Measurements from ENCODE around the gene CORT.
"Not testable (repeated sequence)": the region's sequence is repeated elsewhere in the genome, so short reads cannot be mapped to it uniquely, and the experiment has no call there.

The CORT gene

DNA sequence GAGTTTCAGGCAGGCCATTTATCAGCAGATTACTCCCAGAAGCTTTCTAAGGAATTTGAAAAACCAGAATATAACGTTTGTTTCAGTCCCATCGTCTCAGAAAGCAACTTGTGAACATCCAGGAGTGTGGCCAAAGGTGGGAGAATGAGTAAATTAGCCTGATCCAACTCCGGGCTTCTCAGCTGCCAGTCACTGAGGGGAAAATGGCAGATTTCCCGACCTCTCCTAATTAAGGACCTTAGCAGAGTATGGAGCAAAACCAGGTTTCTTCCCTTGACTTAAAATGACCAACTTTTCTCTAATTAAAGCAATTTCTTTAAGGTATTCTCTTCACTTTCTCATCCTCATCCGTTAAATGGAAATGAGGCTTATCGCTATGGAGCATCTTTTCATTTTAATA, 1.0 kb downstream of the CORT start:
- H3K4me3 ChIP-seq (ENCODE audit: low read depth, low read length): no peak overlapping the region
- TF ChIP-seq CTCF (IDR thresholded peaks at IDR 0.05; ENCODE audit: insufficient read depth, low read depth, low read length, missing control alignments): no peak

GRCh38 chr1:10451287-10451686, 1.5 kb downstream of the CORT start:
- H3K4me3 ChIP-seq (ENCODE audit: low read depth, low read length): no peak overlapping the region
- DNase-seq (ENCODE audit: low read depth): no peak
- no peak for TF ChIP-seq CTCF (IDR thresholded peaks at IDR 0.05; ENCODE audit: insufficient read depth, low read depth, low read length, missing control alignments)

More for the DNA sequence above, 1.0 kb downstream of the CORT start:
- no peak for DNase-seq (ENCODE audit: low read depth)

DNA sequence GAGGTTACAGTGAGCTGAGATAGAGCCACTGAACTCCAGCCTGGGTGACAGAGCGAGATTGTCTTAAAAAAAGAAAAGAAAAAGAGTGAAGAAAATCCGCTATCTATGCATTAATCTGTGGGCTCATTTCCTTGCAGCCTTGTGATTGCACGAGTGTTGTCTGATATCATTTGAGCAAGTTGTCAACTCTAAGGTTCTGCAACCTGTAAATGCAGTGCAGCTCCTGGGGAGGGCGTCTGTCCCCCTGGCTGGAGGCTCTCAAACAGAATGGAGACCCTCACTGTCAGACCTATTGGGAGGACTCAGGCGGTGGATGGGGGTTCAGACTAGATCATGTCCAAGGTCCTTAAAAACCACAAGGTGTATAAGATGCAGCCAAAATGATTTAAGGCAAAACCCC, 6.2 kb downstream of the CORT start:
- no peak for DNase-seq (ENCODE audit: low read depth)
- no peak overlapping the region for H3K4me3 ChIP-seq (ENCODE audit: low read depth, low read length)
- TF ChIP-seq CTCF (IDR thresholded peaks at IDR 0.05; ENCODE audit: insufficient read depth, low read depth, low read length, missing control alignments): no peak

- H3K4me3 ChIP-seq (ENCODE audit: low read depth, low read length): no peak overlapping the region
- DNase-seq (ENCODE audit: low read depth): no peak
- TF ChIP-seq CTCF (IDR thresholded peaks at IDR 0.05; ENCODE audit: insufficient read depth, low read depth, low read length, missing control alignments): no peak
Measured at GRCh38 chr1:10456661-10457060, 6.8 kb downstream of the CORT start.

- not testable (repeated sequence) for DNase-seq (ENCODE audit: low read depth); H3K4me3 ChIP-seq (ENCODE audit: low read depth, low read length)
Measured at GRCh38 chr1:10457462-10457861, 7.6 kb downstream of the CORT start.

DNA sequence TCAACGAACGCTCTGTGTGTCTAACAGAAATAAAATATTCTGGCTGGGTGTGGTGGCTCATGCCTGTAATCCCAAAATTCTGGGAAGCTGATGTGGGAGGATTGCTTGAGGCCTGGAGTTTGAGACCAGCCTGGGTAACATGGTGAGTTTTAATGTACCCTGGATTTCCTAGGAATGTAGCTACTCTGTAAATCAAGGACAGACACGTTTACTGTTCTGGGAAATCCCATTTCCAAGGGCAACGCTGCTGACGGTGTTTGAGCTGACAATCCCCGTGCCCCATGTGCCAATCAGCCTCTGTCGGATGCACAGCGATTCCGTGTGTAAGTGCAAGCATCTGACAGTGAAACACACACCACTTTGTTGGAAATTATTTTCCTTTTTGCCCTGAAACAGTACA, 8.0 kb downstream of the CORT start:
- no peak for DNase-seq (ENCODE audit: low read depth)
- no peak overlapping the region for H3K4me3 ChIP-seq (ENCODE audit: low read depth, low read length)
- no peak for TF ChIP-seq CTCF (IDR thresholded peaks at IDR 0.05; ENCODE audit: insufficient read depth, low read depth, low read length, missing control alignments)

DNA sequence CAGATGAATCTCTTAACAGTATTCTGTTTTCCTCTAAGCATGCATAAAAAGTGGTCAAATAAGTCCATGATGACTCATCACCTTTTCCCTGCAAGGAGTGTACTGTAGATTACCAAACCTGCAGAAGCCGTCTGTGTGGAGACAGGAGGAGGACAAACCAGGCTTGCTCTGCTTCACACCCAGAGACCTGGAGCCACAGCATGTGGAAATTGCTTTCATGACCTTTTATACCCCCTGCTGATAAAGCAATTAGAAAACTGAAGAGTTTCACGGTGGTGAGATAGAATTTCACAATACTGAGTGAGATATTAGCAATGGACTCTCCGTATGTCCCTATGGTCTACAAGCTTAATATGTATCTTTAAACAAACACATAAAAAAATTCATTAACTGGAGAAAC, 9.4 kb downstream of the CORT start:
- TF ChIP-seq CTCF (IDR thresholded peaks at IDR 0.05; ENCODE audit: insufficient read depth, low read depth, low read length, missing control alignments): no peak
- DNase-seq (ENCODE audit: low read depth): no peak
- H3K4me3 ChIP-seq (ENCODE audit: low read depth, low read length): no peak overlapping the region

DNA sequence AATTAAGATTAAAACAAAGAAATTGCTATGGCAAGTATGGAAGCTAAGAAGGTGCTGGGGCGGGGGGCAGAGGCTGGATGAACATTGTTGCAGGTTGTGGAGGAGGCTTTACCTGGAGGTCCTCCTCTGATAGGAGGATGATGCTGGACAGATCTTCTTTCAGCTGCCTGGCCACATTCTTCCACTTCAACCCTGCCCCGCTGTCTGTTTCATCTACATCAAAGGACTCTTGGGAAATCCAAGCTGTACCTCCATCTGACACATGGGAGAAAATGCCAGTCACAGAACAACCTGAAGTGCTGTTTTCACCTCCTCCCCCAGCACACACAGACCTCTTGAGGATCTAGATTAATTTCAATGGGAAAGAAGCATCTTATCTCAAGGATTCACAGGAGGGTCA, 17.2 kb downstream of the CORT start:
- H3K4me3 ChIP-seq (ENCODE audit: low read depth, low read length): no peak overlapping the region
- TF ChIP-seq CTCF (IDR thresholded peaks at IDR 0.05; ENCODE audit: insufficient read depth, low read depth, low read length, missing control alignments): no peak
- DNase-seq (ENCODE audit: low read depth): no peak

All from GM12865 (cell line).